Thoracic aorta (tissue), 2 donors: ENCODE measurements around the gene DLX3. TPM values are rescaled to one million over a fixed set of nuclear protein-coding genes. Genes with fewer than 3 reads are reported as not detected.

Experiments
- ATAC-seq: fragments of 150-250 bp; one replicate; pipeline ENCODE4 v1.8.0; 2017; ENCODE audit warnings: low read depth; ENCODE audit not compliant: insufficient number of reproducible peaks, low FRiP score
- DNase-seq: peaks from one replicate; pipeline ENCODE4 v3.0.0-alpha.2; 2020; ENCODE audit warnings: low spot score
- H3K27ac ChIP-seq, 2 donors: fragments of 200-600 bp; sonication (generic); 1 replicate in 1 of 2; 2 replicates in 1 of 2; pipeline ENCODE4 v1.5.1; 2016; ENCODE audit warnings: mild to moderate bottlenecking in 2 of 2, moderate library complexity in 2 of 2
- H3K27me3 ChIP-seq: fragments of 200-600 bp; sonication (generic); replicated peaks from 2 replicates; pipeline ENCODE4 v1.6.0; 2016; ENCODE audit warnings: mild to moderate bottlenecking; ENCODE audit not compliant: insufficient read depth
- H3K36me3 ChIP-seq: fragments of 200-600 bp; sonication (generic); one replicate; pipeline ENCODE4 v1.5.1; 2016
- H3K4me1 ChIP-seq, 2 donors: fragments of 200-600 bp; sonication (generic); 1 replicate in 1 of 2; 2 replicates in 1 of 2; pipeline versions ENCODE4 v1.5.1 to v1.6.0; 2016; ENCODE audit warnings: low read depth in 2 of 2, mild to moderate bottlenecking in 1 of 2; ENCODE audit not compliant: control insufficient read depth in 1 of 2
- H3K4me3 ChIP-seq: fragments of 200-600 bp; sonication (generic); 2 replicates; pipeline ENCODE4 v1.5.1; 2016; ENCODE audit warnings: mild to moderate bottlenecking
- H3K9me3 ChIP-seq: fragments of 200-600 bp; sonication (generic); 2 replicates; pipeline ENCODE4 v1.5.1; 2016
- CTCF ChIP-seq: fragments of 200-600 bp; sonication (generic); IDR thresholded peaks from one replicate; pipeline ENCODE4 v1.5.1; 2019; ENCODE audit warnings: antibody characterized with exemption
- total RNA-seq, 2 donors: library from RNA; depleted of rRNA; stranded (reverse); fragments of >200 nt; gene quantifications; one replicate each; pipeline versions ENCODE4 v1.1.0 to v1.2.3, GENCODE V29; 2016

The DLX3 gene
- total RNA-seq, 2 donors from 2014 or later: 0.54 TPM; not detected in 1

DNA sequence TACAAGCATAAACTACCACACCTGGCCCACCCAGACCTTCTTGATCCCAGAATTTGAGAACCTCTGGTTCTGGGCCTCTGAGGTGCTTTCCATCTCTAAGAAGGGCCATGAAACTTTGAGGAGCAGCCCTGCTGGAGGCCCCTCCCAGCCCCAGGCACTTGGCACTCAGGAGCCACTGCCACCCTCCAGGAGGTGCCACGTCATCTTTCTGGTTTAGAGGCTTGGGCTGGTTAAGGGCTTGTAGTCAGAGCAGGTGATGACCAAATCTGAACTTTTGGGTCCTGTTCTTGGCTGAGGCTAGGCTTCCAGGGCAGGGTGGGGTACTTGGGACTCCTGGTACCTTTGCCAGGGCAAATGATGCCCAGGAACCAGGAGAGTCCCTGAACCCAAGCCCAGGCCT, 39.9 kb downstream of the DLX3 start:
- Histone ChIP-seq H3K4me1 (no peaks in the 10 kb centered on the region), H3K9me3 (no peaks in the 10 kb centered on the region), H3K36me3 (no peaks in the 10 kb centered on the region), H3K27ac (no peak overlapping the region), H3K27me3 (no peaks in the 10 kb centered on the region), H3K4me3 (no peak overlapping the region)
- ATAC-seq (no peak), DNase-seq (no peak)
- TF ChIP-seq CTCF: no peak

DNA sequence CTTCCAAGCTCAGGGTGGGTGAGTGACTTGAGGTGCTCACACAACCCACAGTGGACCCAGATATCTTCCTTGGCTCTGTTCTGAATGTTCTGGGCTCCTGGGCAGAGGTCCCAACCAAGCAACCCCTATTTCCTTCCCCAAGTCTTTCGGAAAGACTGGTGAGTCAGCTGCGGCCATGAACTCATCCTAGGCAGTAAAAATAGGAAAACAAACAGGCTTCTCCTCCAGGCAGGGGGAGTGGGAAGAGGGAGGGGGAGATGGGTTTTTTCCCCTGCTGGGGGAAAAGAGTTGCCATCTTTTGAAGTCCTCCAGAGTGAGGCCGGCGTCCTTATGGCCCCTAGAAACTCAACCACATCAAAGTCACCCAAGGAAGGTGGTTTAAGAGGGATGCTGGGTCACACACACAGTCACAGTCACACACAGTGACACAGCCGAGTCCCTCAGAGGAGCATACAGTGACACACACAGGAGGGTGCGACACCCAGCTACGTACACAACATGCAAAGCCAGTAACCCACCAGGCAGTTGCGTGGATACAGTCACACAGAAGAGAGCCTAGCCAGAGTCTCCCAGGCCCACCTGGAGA, 42.0 kb downstream of the DLX3 start:
- Histone ChIP-seq H3K4me1 (no peaks in the 10 kb centered on the region), H3K9me3 (no peaks in the 10 kb centered on the region), H3K27ac (no peak overlapping the region), H3K27me3 (no peaks in the 10 kb centered on the region), H3K36me3 (no peaks in the 10 kb centered on the region), H3K4me3 (no peak overlapping the region)
- no peak for ATAC-seq
- no peak for DNase-seq
- no peak for TF ChIP-seq CTCF

GRCh38 chr17:49952209-49952911, 42.7 kb downstream of the DLX3 start:
- H3K9me3 ChIP-seq: no peaks in the 10 kb centered on the region
- DNase-seq: peak; percentile 25
- peak; percentile 67 for TF ChIP-seq CTCF
- no peak for ATAC-seq
- no peaks in the 10 kb centered on the region for H3K36me3 ChIP-seq
- no peak overlapping the region for H3K27ac ChIP-seq
- H3K4me3 ChIP-seq: no peak overlapping the region
- H3K27me3 ChIP-seq: no peaks in the 10 kb centered on the region
- H3K4me1 ChIP-seq: no peaks in the 10 kb centered on the region

GRCh38 chr17:49951362-49952082, 43.5 kb downstream of the DLX3 start:
- Histone ChIP-seq H3K27ac (no peak overlapping the region), H3K4me3 (no peak overlapping the region), H3K27me3 (no peaks in the 10 kb centered on the region), H3K9me3 (no peaks in the 10 kb centered on the region), H3K36me3 (no peaks in the 10 kb centered on the region), H3K4me1 (no peaks in the 10 kb centered on the region)
- no peak for ATAC-seq
- no peak for DNase-seq
- TF ChIP-seq CTCF: no peak

DNA sequence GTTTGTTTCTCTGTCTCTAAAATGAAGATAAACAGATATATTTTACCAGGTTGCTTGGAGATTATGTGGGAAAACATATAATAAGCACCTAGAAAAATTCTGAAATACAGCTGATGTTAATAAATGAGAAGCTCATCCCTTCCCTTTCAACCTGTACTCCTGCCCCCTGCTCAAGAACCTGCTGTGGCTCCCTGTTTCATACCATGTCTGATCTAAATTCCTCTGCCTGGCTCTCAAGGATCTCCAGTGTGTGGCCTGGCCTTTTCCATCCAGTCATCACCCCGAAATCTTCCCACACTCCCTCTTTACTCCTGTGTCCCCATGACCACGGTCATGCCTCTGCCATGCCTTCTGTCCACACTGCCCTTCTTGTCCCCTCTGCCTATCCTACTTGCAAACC, 45.4 kb downstream of the DLX3 start:
- H3K4me1 ChIP-seq: no peaks in the 10 kb centered on the region
- H3K9me3 ChIP-seq: no peaks in the 10 kb centered on the region
- no peak overlapping the region for H3K27ac ChIP-seq
- H3K36me3 ChIP-seq: no peaks in the 10 kb centered on the region
- DNase-seq (no peak), ATAC-seq (no peak)
- H3K27me3 ChIP-seq: no peaks in the 10 kb centered on the region
- no peak overlapping the region for H3K4me3 ChIP-seq
- TF ChIP-seq CTCF: no peak
